Bronchial epithelial cell (primary cell): ENCODE data around the gene CHD1L. TPM values are rescaled to one million over a fixed set of nuclear protein-coding genes. Genes with fewer than 3 reads are reported as not detected.
"Not testable (repeated sequence)": the region's sequence is repeated elsewhere in the genome, so short reads cannot be mapped to it uniquely, and the experiment has no call there.

Experiments
- DNase-seq: peaks from one replicate; pipeline ENCODE4 v3.0.0-alpha.2; 2010; ENCODE audit warnings: low read depth
- FAIRE-seq: peaks from 2 replicates; lab custom pipeline; 2011; peaks lifted over from hg19 to GRCh38; lab: Jason Lieb, UNC
- H3K27me3 ChIP-seq: 2 replicates; pipeline ENCODE4 v1.5.1; 2011; ENCODE audit warnings: low read length; ENCODE audit not compliant: control insufficient read depth, insufficient read depth
- H3K36me3 ChIP-seq: 2 replicates; pipeline ENCODE4 v1.5.1; 2011; ENCODE audit warnings: low read length; ENCODE audit not compliant: control insufficient read depth, insufficient read depth
- H3K4me3 ChIP-seq: 2 replicates; pipeline ENCODE4 v1.5.1; 2011; ENCODE audit warnings: mild to moderate bottlenecking, low read depth, low read length, control low read depth
- CTCF ChIP-seq: IDR thresholded peaks from 2 replicates; pipeline ENCODE4 v1.5.1; 2011; ENCODE audit warnings: mild to moderate bottlenecking, moderate library complexity, low read length, control low read depth, inconsistent platforms; ENCODE audit not compliant: insufficient read depth, severe bottlenecking
- total RNA-seq: library from RNA; depleted of rRNA; stranded (reverse); fragments of >200 nt; gene quantifications from 2 replicates; pipeline ENCODE4 v1.2.1, GENCODE V29; 2014

The CHD1L gene
- total RNA-seq, 1 donor from 2014 or later: 30.8 TPM

- H3K36me3 ChIP-seq: no peaks in the 10 kb centered on the region
- no peak for DNase-seq
- H3K27me3 ChIP-seq: no peaks in the 10 kb centered on the region
- no peak for FAIRE-seq
- H3K4me3 ChIP-seq: no peak overlapping the region
- no peak for TF ChIP-seq CTCF
Observed at GRCh38 chr1:147316968-147317367, 74.5 kb downstream of the CHD1L start.

- H3K27me3 ChIP-seq, FAIRE-seq, DNase-seq: not testable (repeated sequence)
Observed at GRCh38 chr1:147326933-147327687, 84.6 kb downstream of the CHD1L start.

GRCh38 chr1:147334292-147334691, 91.8 kb downstream of the CHD1L start:
- no peak for DNase-seq
- Histone ChIP-seq H3K36me3 (no peaks in the 10 kb centered on the region), H3K4me3 (no peak overlapping the region), H3K27me3 (no peaks in the 10 kb centered on the region)
- no peak for TF ChIP-seq CTCF
- no peak for FAIRE-seq

More at GRCh38 chr1:147326933-147327687, 84.6 kb downstream of the CHD1L start:
- not testable (repeated sequence) for H3K4me3 ChIP-seq, H3K36me3 ChIP-seq

GRCh38 chr1:147336291-147336690, 93.8 kb downstream of the CHD1L start:
- DNase-seq: no peak
- no peaks in the 10 kb centered on the region for H3K36me3 ChIP-seq
- FAIRE-seq: no peak
- TF ChIP-seq CTCF: no peak
- no peak overlapping the region for H3K4me3 ChIP-seq
- H3K27me3 ChIP-seq: no peaks in the 10 kb centered on the region

GRCh38 chr1:147337040-147337630, 94.7 kb downstream of the CHD1L start:
- FAIRE-seq (no peak), DNase-seq (no peak)
- Histone ChIP-seq H3K36me3 (no peaks in the 10 kb centered on the region), H3K27me3 (no peaks in the 10 kb centered on the region), H3K4me3 (no peak overlapping the region)
- TF ChIP-seq CTCF: no peak

- H3K36me3 ChIP-seq: no peaks in the 10 kb centered on the region
- no peak for TF ChIP-seq CTCF
- H3K27me3 ChIP-seq: no peaks in the 10 kb centered on the region
- FAIRE-seq (no peak), DNase-seq (no peak)
- H3K4me3 ChIP-seq: no peak overlapping the region
Observed at GRCh38 chr1:147338571-147338970, 96.1 kb downstream of the CHD1L start.
